GM21381 (cell line): ENCODE results near the gene NOC2L.
"Not testable (repeated sequence)": the region's sequence is repeated elsewhere in the genome, so short reads cannot be mapped to it uniquely, and the experiment has no call there.

Experiments used
- ATAC-seq: cut with Tn5 transposase; IDR thresholded peaks from one replicate; pipeline ENCODE4 v1.9.1; 2021; ENCODE audit warnings: mild to moderate bottlenecking, moderate library complexity; ENCODE audit not compliant: unreplicated experiment

The NOC2L gene

GRCh38 chr1:907611-908451 is 51.2 kb downstream of the NOC2L start:
- ATAC-seq, result no peak

- ATAC-seq, result no peak
These were observed 52.2 kb downstream of the NOC2L start for GRCh38 chr1:906600-907420.

- ATAC-seq, result no peak
These were observed 53.1 kb downstream of the NOC2L start for GRCh38 chr1:905811-906599.

GRCh38 chr1:905071-905749 is 53.8 kb downstream of the NOC2L start:
- ATAC-seq, result no peak

- peak; percentile 63 for ATAC-seq
These were observed 54.6 kb downstream of the NOC2L start for GRCh38 chr1:904310-904950.

- no peak for ATAC-seq
These were observed 55.3 kb downstream of the NOC2L start for GRCh38 chr1:903721-904271.

- ATAC-seq, result no peak
These were observed 55.8 kb downstream of the NOC2L start for GRCh38 chr1:903305-903704.

GRCh38 chr1:902802-903201 is 56.3 kb downstream of the NOC2L start:
- ATAC-seq, result no peak

GRCh38 chr1:901108-901859 is 57.8 kb downstream of the NOC2L start:
- ATAC-seq, result no peak

- no peak for ATAC-seq
These were observed 59.3 kb downstream of the NOC2L start for GRCh38 chr1:899636-900317.

- ATAC-seq, result not testable (repeated sequence)
These were observed 61.1 kb downstream of the NOC2L start for GRCh38 chr1:897951-898350.

GRCh38 chr1:897226-897625 is 61.8 kb downstream of the NOC2L start:
- ATAC-seq, result no peak
